HG03025 (cell line): Measurements from ENCODE around the gene RBBP7.
A peak's percentile ranks its signal among the peaks of the same experiment; 100 is the strongest.

Source experiments
- ATAC-seq: cut with Tn5 transposase; IDR thresholded peaks from one replicate; pipeline ENCODE4 v1.9.1; 2021; ENCODE audit warnings: mild to moderate bottlenecking, moderate library complexity; ENCODE audit not compliant: unreplicated experiment, low FRiP score

Gene RBBP7

GRCh38 chrX:16870095-16870861 is at the start of gene RBBP7:
TSS of gene RBBP7 (minus strand) at chrX:16870362. CDS start at chrX:16870053, 309 bp downstream.
- ATAC-seq: peak; percentile 90

GRCh38 chrX:16918979-16919378 is 48.8 kb upstream of the RBBP7 start:
- no peak for ATAC-seq

- ATAC-seq: no peak
Observed at GRCh38 chrX:16917120-16917519, 47.0 kb upstream of the RBBP7 start.

- no peak for ATAC-seq
Observed at GRCh38 chrX:16916561-16916960, 46.4 kb upstream of the RBBP7 start.

- ATAC-seq: no peak
Observed at GRCh38 chrX:16914058-16914457, 43.9 kb upstream of the RBBP7 start.

GRCh38 chrX:16910376-16910775 is 40.2 kb upstream of the RBBP7 start:
- no peak for ATAC-seq

- peak; percentile 81 for ATAC-seq
Observed at GRCh38 chrX:16903274-16904022, 33.3 kb upstream of the RBBP7 start.

GRCh38 chrX:16897445-16897844 is 27.3 kb upstream of the RBBP7 start:
- ATAC-seq: no peak

- ATAC-seq: peak; percentile 63
Observed at GRCh38 chrX:16892504-16893362, 22.6 kb upstream of the RBBP7 start.

GRCh38 chrX:16885628-16886027 is 15.5 kb upstream of the RBBP7 start:
- ATAC-seq: no peak

GRCh38 chrX:16883487-16883804 is 13.3 kb upstream of the RBBP7 start:
- ATAC-seq: no peak

GRCh38 chrX:16882702-16883486 is 12.7 kb upstream of the RBBP7 start:
- peak; percentile 49 for ATAC-seq

GRCh38 chrX:16882169-16882568 is 12.0 kb upstream of the RBBP7 start:
- ATAC-seq: no peak

- no peak for ATAC-seq
Observed at GRCh38 chrX:16876696-16877095, 6.5 kb upstream of the RBBP7 start.

GRCh38 chrX:16874458-16875095 is 4.4 kb upstream of the RBBP7 start:
- ATAC-seq: no peak

- no peak for ATAC-seq
Observed at GRCh38 chrX:16873106-16873505, 2.9 kb upstream of the RBBP7 start.

- ATAC-seq: peak; percentile 5
Observed at GRCh38 chrX:16870862-16871815, 977 bp upstream of the RBBP7 start.

- ATAC-seq: peak; percentile 43
Observed at GRCh38 chrX:16869393-16870094, 618 bp downstream of the RBBP7 start.
